ENCODE results near the gene EHMT2.

GRCh38 chr6:31915756-31916155 lies 18.3 kb upstream of the EHMT2 start:
- TF ChIP-seq CTCF (IDR thresholded peaks at IDR 0.05 in 2 of 3, conservative IDR thresholded peaks at IDR 0.05 in 1 of 3; ENCODE audit: borderline replicate concordance in 1 of 3, insufficient read depth in 1 of 3, low read depth in 2 of 3, low read length in 2 of 3), result no peak
- no peak for TF ChIP-seq JUND (IDR thresholded peaks at IDR 0.05)
- no peak for TF ChIP-seq EZH2 (IDR thresholded peaks at IDR 0.05)
- no peak for TF ChIP-seq POLR2A (IDR thresholded peaks at IDR 0.05; ENCODE audit: borderline replicate concordance, extremely low read depth, insufficient read depth, insufficient read length)
- TF ChIP-seq ZNF274 (IDR thresholded peaks at IDR 0.05; ENCODE audit: low read depth, low read length), result no peak
- TF ChIP-seq, protein P1, sequence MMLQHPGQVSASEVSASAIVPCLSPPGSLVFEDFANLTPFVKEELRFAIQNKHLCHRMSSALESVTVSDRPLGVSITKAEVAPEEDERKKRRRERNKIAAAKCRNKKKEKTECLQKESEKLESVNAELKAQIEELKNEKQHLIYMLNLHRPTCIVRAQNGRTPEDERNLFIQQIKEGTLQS (IDR thresholded peaks at IDR 0.05), result no peak
- no peak for TF ChIP-seq CEBPB (IDR thresholded peaks at IDR 0.05; ENCODE audit: low read depth)
- no peak for TF ChIP-seq YY1 (IDR thresholded peaks at IDR 0.05; ENCODE audit: extremely low read depth, insufficient replicate concordance, low read depth, low read length)

All from HCT116 (cell line).